ENCODE results near the gene SDHAF3. TPM values are rescaled to one million over a fixed set of nuclear protein-coding genes. Genes with fewer than 3 reads are reported as not detected.
"Not testable (repeated sequence)": the region's sequence is repeated elsewhere in the genome, so short reads cannot be mapped to it uniquely, and the experiment has no call there.

The SDHAF3 gene
- total RNA-seq, 2 donors from 2014 or later = 18.9 to 25.2 TPM

DNA sequence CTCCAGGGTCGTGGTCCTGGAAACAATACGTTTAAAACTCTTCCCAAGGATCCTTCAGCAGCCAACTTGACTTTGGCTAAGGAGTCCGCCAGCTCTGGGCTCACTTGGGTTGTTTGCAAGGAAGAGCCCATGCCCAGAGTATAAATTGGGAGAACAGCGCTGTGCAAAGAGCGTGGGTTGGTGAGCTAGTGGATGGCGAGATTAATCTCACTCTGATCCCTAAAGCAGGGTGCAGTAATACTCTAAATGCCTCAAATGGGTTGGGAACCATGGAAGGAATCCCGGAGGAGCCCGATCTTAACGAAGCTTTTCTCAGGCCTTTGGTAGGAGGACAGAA, 495 bp upstream of the SDHAF3 start:
- intact Hi-C loops (cut with DNase I) = no loop called here

DNA sequence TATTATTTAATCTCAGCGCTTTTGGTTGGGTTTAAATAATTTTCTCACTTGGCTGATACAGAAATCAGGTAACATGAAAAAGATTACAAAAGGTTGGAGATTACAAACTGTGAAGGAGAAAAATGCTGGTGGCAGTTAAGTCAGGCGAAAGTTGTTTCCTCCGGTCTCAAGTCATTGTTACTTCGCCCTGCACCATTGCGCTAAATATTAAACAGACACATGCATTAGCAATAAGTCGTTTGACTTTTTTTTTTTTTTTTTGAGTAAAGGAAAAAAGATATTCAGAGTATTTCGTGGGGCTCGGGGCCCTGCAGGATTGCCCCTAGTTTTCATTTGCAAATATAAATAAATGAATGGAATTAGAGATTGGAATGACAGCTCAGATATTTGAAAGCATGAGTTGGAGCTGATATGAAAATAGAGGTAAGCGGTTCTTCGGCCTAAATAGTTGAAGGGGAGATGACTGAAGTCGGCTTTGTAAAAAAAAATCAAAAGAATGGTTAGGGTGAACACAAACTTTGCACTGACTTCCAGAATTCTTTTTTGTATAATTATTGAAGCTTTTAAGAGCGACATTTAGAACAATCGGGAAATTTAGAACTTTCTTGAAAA, 914 bp downstream of the SDHAF3 start:
- TF ChIP-seq, protein P1, sequence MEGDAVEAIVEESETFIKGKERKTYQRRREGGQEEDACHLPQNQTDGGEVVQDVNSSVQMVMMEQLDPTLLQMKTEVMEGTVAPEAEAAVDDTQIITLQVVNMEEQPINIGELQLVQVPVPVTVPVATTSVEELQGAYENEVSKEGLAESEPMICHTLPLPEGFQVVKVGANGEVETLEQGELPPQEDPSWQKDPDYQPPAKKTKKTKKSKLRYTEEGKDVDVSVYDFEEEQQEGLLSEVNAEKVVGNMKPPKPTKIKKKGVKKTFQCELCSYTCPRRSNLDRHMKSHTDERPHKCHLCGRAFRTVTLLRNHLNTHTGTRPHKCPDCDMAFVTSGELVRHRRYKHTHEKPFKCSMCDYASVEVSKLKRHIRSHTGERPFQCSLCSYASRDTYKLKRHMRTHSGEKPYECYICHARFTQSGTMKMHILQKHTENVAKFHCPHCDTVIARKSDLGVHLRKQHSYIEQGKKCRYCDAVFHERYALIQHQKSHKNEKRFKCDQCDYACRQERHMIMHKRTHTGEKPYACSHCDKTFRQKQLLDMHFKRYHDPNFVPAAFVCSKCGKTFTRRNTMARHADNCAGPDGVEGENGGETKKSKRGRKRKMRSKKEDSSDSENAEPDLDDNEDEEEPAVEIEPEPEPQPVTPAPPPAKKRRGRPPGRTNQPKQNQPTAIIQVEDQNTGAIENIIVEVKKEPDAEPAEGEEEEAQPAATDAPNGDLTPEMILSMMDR (IDR thresholded peaks at IDR 0.05) = no peak
- Histone ChIP-seq H3K36me3 (no peaks in the 10 kb centered on the region), H3K27ac (no peak overlapping the region), H3K4me3 (peak overlapping the region; percentile 48), H3K9ac (ENCODE audit: low read depth in 2 of 2, low read length in 2 of 2) (peak overlapping the region; percentile 59 to 95), H3K27me3 (no peaks in the 10 kb centered on the region), H3K9me3 (no peaks in the 10 kb centered on the region), H3K4me1 (peaks cover 3% of the 10 kb centered on the region)
- DNase-seq = no peak
- intact Hi-C loops (cut with DNase I) = no loop called here

More for the DNA sequence above, 495 bp upstream of the SDHAF3 start:
- peak overlapping the region; percentile 7 to 42 for H3K9ac ChIP-seq (ENCODE audit: low read depth in 2 of 2, low read length in 2 of 2)
- H3K4me1 ChIP-seq = peaks cover 3% of the 10 kb centered on the region
- no peaks in the 10 kb centered on the region for H3K9me3 ChIP-seq
- TF ChIP-seq, protein P1 (IDR thresholded peaks at IDR 0.05) = no peak
- DNase-seq = no peak
- peak overlapping the region; percentile 48 for H3K4me3 ChIP-seq
- no peaks in the 10 kb centered on the region for H3K36me3 ChIP-seq
- peak overlapping the region; percentile 49 for H3K27ac ChIP-seq
- no peaks in the 10 kb centered on the region for H3K27me3 ChIP-seq

DNA sequence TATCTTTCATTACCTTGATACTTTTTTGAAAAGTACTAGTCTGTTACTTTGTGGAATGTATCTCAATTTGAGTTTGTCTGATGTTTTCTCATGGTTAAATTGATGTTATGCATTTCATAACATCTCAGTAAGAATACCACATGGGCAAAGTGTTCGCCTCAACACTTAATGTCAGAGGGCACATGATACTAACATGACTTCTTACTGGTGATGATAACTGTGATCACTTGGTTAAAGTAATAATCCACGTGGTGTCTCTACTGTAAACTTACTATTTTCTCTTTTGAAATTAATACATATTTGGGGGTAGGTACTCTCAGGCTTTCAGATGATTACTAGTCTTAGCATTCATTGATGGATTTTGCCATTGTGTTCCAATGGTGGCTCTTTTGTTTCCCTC, 2.2 kb downstream of the SDHAF3 start:
- intact Hi-C loops (cut with DNase I) = no loop called here
- TF ChIP-seq, protein P1 (IDR thresholded peaks at IDR 0.05) = no peak
- Histone ChIP-seq H3K27me3 (no peaks in the 10 kb centered on the region), H3K36me3 (no peaks in the 10 kb centered on the region), H3K4me1 (peaks cover 3% of the 10 kb centered on the region), H3K4me3 (no peak overlapping the region), H3K9me3 (no peaks in the 10 kb centered on the region), H3K27ac (no peak overlapping the region), H3K9ac (ENCODE audit: low read depth in 2 of 2, low read length in 2 of 2) (no peak overlapping the region)
- no peak for DNase-seq

DNA sequence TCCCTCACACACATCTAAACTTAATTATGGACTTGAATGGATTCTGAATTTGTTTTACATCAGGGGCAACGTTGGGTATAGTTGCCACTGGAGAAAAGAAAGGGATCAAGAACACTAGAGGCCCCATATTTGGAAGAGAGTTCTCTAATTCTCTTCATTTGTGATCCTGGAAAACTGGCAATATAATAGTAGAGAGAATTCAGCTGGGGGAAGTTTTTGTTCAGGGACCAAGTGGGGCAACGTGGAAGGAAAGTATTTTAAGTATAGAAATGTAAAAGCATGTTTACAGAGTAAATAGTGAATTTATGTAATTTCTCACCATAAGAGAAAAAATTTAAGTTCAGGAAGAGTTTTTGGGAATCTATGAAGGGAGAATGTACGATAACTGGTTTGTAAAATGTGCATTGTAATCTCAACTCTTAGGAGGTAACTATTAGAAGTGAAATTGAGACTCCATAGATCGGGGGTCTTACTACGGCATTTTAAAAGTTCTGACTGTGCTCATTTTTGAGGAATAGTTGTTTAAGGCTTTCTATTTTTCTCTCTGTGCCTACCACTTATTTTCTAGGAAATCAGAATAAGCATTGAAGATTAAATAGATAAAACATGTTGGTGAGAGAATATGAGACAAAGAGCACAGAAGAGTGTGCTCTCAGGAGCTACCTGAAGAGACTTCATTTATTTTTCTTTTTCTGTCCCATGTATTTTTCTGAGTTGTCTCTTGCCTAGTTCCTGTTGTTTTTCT, 3.4 kb downstream of the SDHAF3 start:
- Histone ChIP-seq H3K9ac (ENCODE audit: low read depth in 2 of 2, low read length in 2 of 2) (no peak overlapping the region), H3K36me3 (no peaks in the 10 kb centered on the region), H3K27me3 (no peaks in the 10 kb centered on the region), H3K4me3 (no peak overlapping the region), H3K9me3 (no peaks in the 10 kb centered on the region), H3K27ac (no peak overlapping the region), H3K4me1 (peaks cover 3% of the 10 kb centered on the region)
- intact Hi-C loops (cut with DNase I) = no loop called here
- TF ChIP-seq, protein P1 (IDR thresholded peaks at IDR 0.05) = no peak
- no peak for DNase-seq

DNA sequence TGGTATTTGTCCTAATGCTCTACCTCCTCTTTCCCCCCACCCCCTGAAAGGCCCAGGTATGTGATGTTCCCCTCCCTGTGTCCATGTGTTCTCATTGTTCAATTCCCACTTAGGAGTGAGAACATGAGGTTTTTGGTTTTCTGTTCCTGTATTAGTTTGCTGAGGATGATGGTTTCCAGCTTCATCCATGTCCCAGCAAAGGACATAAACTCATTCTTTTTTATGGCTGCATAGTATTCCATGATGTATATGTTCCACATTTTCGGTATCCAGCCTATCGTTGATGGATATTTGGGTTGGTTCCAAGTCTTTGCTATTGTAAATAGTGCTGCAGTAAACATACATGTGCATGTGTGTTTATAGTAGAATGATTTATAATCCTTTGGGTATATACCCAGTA, 5.6 kb downstream of the SDHAF3 start:
- H3K27me3 ChIP-seq; H3K4me1 ChIP-seq; DNase-seq; H3K27ac ChIP-seq; H3K4me3 ChIP-seq; H3K9me3 ChIP-seq; H3K9ac ChIP-seq (ENCODE audit: low read depth in 2 of 2, low read length in 2 of 2); intact Hi-C loops (cut with DNase I); H3K36me3 ChIP-seq: not testable (repeated sequence)

Measured in colonic mucosa (tissue), 4 donors.